Measurements from ENCODE around the gene FOXO3.
A peak's percentile ranks its signal among the peaks of the same experiment; 100 is the strongest.

DNA sequence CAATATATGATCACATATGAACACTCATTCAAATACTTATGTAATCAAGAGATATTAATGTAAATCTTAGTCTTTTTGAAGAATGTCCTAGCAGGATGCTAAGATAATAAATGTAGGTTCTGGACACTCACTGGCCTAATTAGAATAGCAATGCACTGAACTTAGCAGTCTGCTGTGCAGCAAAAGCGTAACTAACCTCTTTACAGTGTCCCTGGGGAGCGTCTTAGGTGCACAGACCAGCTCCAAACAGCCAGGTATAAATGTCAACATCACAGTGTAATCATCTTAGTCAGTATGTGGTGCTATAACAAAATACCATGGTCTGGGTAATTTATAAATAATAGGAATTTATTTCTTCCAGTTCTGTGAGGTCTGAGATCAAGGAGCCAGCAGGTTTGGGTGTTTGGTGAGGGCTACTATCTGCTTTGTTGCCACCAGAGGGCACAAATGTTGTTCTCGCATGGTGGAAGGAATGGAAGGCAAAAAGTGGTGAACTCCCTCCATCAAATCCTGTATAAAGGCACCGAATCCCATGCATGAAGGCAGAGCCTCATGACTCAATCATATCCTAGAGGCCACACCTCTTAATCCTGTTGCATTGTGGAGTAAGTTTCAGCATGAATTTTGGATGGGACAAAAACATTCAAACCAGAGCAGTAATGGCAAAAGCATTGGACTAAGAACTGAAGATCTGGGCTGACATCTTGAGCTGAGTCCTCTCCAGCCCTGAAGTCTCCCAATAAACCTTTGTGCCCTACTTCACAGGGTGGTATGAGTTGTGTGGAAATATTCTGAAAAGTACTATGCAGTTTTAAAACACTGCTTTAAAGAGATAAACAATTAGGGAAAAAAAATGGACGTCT is 41.8 kb upstream of the FOXO3 start:
- TF ChIP-seq, protein P1, sequence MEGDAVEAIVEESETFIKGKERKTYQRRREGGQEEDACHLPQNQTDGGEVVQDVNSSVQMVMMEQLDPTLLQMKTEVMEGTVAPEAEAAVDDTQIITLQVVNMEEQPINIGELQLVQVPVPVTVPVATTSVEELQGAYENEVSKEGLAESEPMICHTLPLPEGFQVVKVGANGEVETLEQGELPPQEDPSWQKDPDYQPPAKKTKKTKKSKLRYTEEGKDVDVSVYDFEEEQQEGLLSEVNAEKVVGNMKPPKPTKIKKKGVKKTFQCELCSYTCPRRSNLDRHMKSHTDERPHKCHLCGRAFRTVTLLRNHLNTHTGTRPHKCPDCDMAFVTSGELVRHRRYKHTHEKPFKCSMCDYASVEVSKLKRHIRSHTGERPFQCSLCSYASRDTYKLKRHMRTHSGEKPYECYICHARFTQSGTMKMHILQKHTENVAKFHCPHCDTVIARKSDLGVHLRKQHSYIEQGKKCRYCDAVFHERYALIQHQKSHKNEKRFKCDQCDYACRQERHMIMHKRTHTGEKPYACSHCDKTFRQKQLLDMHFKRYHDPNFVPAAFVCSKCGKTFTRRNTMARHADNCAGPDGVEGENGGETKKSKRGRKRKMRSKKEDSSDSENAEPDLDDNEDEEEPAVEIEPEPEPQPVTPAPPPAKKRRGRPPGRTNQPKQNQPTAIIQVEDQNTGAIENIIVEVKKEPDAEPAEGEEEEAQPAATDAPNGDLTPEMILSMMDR (IDR thresholded peaks at IDR 0.05), result peak in 2 of 5 experiments; percentile 27 to 30
- no peak for TF ChIP-seq POLR2A (IDR thresholded peaks at IDR 0.05)
